RWPE1 (cell line): ENCODE results near the gene LGALS16.
A peak's percentile ranks its signal among the peaks of the same experiment; 100 is the strongest.

ENCODE experiments used
- CTCF ChIA-PET: fragments of 350-600 bp; sonication (Branson Sonifier 250); formaldehyde crosslinking; extraction: SDS; loops from one replicate; lab custom pipeline; 2021; lab: Yijun Ruan, JAX
- POLR2A ChIA-PET: fragments of 400-600 bp; formaldehyde crosslinking; extraction: SDS; loops from one replicate; lab custom pipeline; 2020; ENCODE audit warnings: antibody characterized with exemption; ENCODE audit not compliant: low non-redundant PET; lab: Yijun Ruan, JAX
- DNase-seq: peaks from one replicate; pipeline ENCODE4 v3.0.0; 2012; ENCODE audit warnings: low spot score
- H3K27ac ChIP-seq: fragments of 450-650 bp; 2 replicates; pipeline ENCODE4 v1.5.1; 2017
- CTCF ChIP-seq: fragments of 450-650 bp; conservative IDR thresholded peaks from 2 replicates; pipeline ENCODE4 v1.5.1; 2017; ENCODE audit warnings: low read depth, mild to moderate bottlenecking

LGALS16 gene

GRCh38 chr19:39676004-39676403 is 20.3 kb downstream of the LGALS16 start:
- DNase-seq: no peak
- POLR2A ChIA-PET: no interaction called here

GRCh38 chr19:39677961-39678889 is 22.5 kb downstream of the LGALS16 start:
- peak; percentile 20 for DNase-seq
- CTCF ChIA-PET: no interaction called here
- POLR2A ChIA-PET: no interaction called here
- H3K27ac ChIP-seq: no peak overlapping the region
- no peak for TF ChIP-seq CTCF

More at GRCh38 chr19:39676004-39676403, 20.3 kb downstream of the LGALS16 start:
- TF ChIP-seq CTCF: no peak
- CTCF ChIA-PET: no interaction called here
- no peak overlapping the region for H3K27ac ChIP-seq

- TF ChIP-seq CTCF: no peak
- ChIA-PET CTCF (no interaction called here), POLR2A (no interaction called here)
- no peak for DNase-seq
- no peak overlapping the region for H3K27ac ChIP-seq
These were observed 23.5 kb downstream of the LGALS16 start for GRCh38 chr19:39679056-39679790.

- CTCF ChIA-PET: no interaction called here
- no peak for DNase-seq
- POLR2A ChIA-PET: no interaction called here
- H3K27ac ChIP-seq: no peak overlapping the region
- no peak for TF ChIP-seq CTCF
These were observed 24.1 kb downstream of the LGALS16 start for GRCh38 chr19:39679791-39680168.

- CTCF ChIA-PET: no interaction called here
- POLR2A ChIA-PET: no interaction called here
- no peak for DNase-seq
- no peak for TF ChIP-seq CTCF
- H3K27ac ChIP-seq: no peak overlapping the region
These were observed 24.9 kb downstream of the LGALS16 start for GRCh38 chr19:39680593-39680992.

- no peak overlapping the region for H3K27ac ChIP-seq
- no peak for TF ChIP-seq CTCF
- ChIA-PET POLR2A (no interaction called here), CTCF (interaction anchor here (1.1 kb wide), 1 partner anchor 130 kb away, joined by 9 read pairs; no protein-coding TSS in a partner anchor)
- no peak for DNase-seq
These were observed 25.7 kb downstream of the LGALS16 start for GRCh38 chr19:39681416-39681815.
